ENCODE measurements around the gene TBC1D13. TPM values are rescaled to one million over a fixed set of nuclear protein-coding genes. Genes with fewer than 3 reads are reported as not detected.

TBC1D13 gene
- total and polyA plus RNA-seq, 2 of the 13 experiments (the other 11 are each of a cell fraction or from before 2014, with no cell fraction given) = 17.9 to 19.7 TPM

DNA sequence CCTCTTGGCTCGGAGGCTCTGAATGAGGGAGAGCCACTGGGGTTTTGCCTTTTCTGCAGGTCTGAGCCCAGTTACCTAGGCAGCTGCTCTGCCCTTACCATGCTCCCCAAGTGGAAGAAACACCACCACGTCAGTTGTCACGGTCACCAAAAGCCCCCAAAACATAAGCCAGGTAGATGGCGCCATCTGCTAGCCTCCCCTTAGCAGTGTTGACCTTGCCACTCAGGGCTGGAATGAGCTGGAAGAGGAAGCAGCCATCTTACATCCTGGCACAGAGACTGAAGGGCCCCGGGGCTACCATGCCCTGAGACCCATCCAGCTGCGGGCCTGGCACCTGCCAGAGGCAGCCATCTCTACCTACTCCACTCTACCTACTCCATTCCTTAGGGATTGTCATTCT lies 22.7 kb upstream of the TBC1D13 start:
- Histone ChIP-seq H4K20me1 (ENCODE audit: insufficient read depth, low read length) (no peaks in the 10 kb centered on the region), H3K4me2 (ENCODE audit: low read depth, low read length) (peak overlapping the region; percentile 20; the same call in 1 of the 2 replicates), H3K4me1 (ENCODE audit: insufficient read depth, low read length) (peaks cover 45% of the 10 kb centered on the region), H2AFZ (ENCODE audit: low read length) (no peak overlapping the region), H3K4me3 (replicated peaks in 1 of 3; ENCODE audit: insufficient read depth in 1 of 3, low read depth in 2 of 3, low read length in 3 of 3) (no peak overlapping the region), H3K36me3 (replicated peaks in 1 of 2; ENCODE audit: control insufficient read depth in 1 of 2, insufficient read depth in 2 of 2, low read length in 2 of 2) (no peaks in the 10 kb centered on the region), H3K27ac (ENCODE audit: extremely low read length, insufficient read depth, low read length) (peak overlapping the region; percentile 41), H3K9me3 (ENCODE audit: low read length) (no peaks in the 10 kb centered on the region), H3K27me3 (ENCODE audit: control insufficient read depth in 1 of 2, insufficient read depth in 2 of 2, low read length in 2 of 2) (no peaks in the 10 kb centered on the region), H3K9ac (ENCODE audit: insufficient read depth, low read depth, low read length) (no peak overlapping the region), H3K79me2 (ENCODE audit: insufficient read depth, low read length) (peaks cover 2% of the 10 kb centered on the region)
- no TSS peak for BruUV-seq (replicated peaks)
- in situ Hi-C loops (cut with HindIII; ENCODE audit: extremely low pct_ligation_motif_present, low pct_unique_long_range_greater_than_20kb) (no loop called here), intact Hi-C loops (cut with micrococcal nuclease; ENCODE audit: unreplicated experiment) (no loop called here)
- ChIA-PET POLR2A (interaction anchor here (0.6 to 1.7 kb wide), 4 partner anchors 13 to 1039 kb away, joined by 3 to 8 read pairs (median 4); partner anchors contain the start of gene ENDOG), CTCF (ENCODE audit: low intra/inter-chr PET ratio, low total read pairs) (interaction anchor here (1.2 kb wide), 1 partner anchor 62 kb away, joined by 3 read pairs; the partner anchor contains the start of gene PKN3)
- peak; percentile 17 for ATAC-seq
- no peak for FAIRE-seq
- DNase-seq (ENCODE audit: low spot score) = no peak
- 80% methylated on average over 1 of the region's 6 CpGs for WGBS (ENCODE audit: low lambda C conversion rate)
- TF ChIP-seq ZNF274 (CRISPR knock-in tag; IDR thresholded peaks at IDR 0.05) = 0 out of 2 replicates have a peak, but pooled peaks have one; percentile 47
- no peak for TF ChIP-seq TSC22D2 (CRISPR knock-in tag; IDR thresholded peaks at IDR 0.05; ENCODE audit: borderline replicate concordance)
- TF ChIP-seq ZNF737 (CRISPR knock-in tag; IDR thresholded peaks at IDR 0.05; ENCODE audit: borderline replicate concordance) = 0 out of 2 replicates have a peak, but pooled peaks have one; percentile 31
- TF ChIP-seq TEAD3 (CRISPR knock-in tag; optimal IDR thresholded peaks at IDR 0.05; ENCODE audit: borderline replicate concordance) = peak; percentile 19
- TF ChIP-seq HOXA3 (CRISPR knock-in tag; IDR thresholded peaks at IDR 0.05) = peak; percentile 57
- TF ChIP-seq HNRNPL (IDR thresholded peaks at IDR 0.05; ENCODE audit: low read depth, low read length) = 0 out of 2 replicates have a peak, but pooled peaks have one; percentile 29
- TF ChIP-seq ZNF619 (CRISPR knock-in tag; IDR thresholded peaks at IDR 0.05) = no peak
- TF ChIP-seq YY1 (IDR thresholded peaks at IDR 0.05; ENCODE audit: insufficient read depth, insufficient replicate concordance, low read depth, low read length) = peak; percentile 80
- no peak for TF ChIP-seq PBX2 (CRISPR knock-in tag; IDR thresholded peaks at IDR 0.05)
- TF ChIP-seq, protein P1, sequence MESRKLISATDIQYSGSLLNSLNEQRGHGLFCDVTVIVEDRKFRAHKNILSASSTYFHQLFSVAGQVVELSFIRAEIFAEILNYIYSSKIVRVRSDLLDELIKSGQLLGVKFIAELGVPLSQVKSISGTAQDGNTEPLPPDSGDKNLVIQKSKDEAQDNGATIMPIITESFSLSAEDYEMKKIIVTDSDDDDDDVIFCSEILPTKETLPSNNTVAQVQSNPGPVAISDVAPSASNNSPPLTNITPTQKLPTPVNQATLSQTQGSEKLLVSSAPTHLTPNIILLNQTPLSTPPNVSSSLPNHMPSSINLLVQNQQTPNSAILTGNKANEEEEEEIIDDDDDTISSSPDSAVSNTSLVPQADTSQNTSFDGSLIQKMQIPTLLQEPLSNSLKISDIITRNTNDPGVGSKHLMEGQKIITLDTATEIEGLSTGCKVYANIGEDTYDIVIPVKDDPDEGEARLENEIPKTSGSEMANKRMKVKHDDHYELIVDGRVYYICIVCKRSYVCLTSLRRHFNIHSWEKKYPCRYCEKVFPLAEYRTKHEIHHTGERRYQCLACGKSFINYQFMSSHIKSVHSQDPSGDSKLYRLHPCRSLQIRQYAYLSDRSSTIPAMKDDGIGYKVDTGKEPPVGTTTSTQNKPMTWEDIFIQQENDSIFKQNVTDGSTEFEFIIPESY (CRISPR knock-in tag; IDR thresholded peaks at IDR 0.05) = 0 out of 2 replicates have a peak, but pooled peaks have one; percentile 25
- TF ChIP-seq, protein P2, sequence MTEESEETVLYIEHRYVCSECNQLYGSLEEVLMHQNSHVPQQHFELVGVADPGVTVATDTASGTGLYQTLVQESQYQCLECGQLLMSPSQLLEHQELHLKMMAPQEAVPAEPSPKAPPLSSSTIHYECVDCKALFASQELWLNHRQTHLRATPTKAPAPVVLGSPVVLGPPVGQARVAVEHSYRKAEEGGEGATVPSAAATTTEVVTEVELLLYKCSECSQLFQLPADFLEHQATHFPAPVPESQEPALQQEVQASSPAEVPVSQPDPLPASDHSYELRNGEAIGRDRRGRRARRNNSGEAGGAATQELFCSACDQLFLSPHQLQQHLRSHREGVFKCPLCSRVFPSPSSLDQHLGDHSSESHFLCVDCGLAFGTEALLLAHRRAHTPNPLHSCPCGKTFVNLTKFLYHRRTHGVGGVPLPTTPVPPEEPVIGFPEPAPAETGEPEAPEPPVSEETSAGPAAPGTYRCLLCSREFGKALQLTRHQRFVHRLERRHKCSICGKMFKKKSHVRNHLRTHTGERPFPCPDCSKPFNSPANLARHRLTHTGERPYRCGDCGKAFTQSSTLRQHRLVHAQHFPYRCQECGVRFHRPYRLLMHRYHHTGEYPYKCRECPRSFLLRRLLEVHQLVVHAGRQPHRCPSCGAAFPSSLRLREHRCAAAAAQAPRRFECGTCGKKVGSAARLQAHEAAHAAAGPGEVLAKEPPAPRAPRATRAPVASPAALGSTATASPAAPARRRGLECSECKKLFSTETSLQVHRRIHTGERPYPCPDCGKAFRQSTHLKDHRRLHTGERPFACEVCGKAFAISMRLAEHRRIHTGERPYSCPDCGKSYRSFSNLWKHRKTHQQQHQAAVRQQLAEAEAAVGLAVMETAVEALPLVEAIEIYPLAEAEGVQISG (CRISPR knock-in tag; IDR thresholded peaks at IDR 0.05) = peak; percentile 37; the same call in 1 of the 2 replicates
- peak; percentile 20; the same call in 1 of the 2 replicates for TF ChIP-seq FOXA3 (CRISPR knock-in tag; IDR thresholded peaks at IDR 0.05)
- 0 out of 2 replicates have a peak, but pooled peaks have one; percentile 13 for TF ChIP-seq ZFX (CRISPR knock-in tag; IDR thresholded peaks at IDR 0.05; ENCODE audit: low read depth)
- no peak for TF ChIP-seq FOXA1 (IDR thresholded peaks at IDR 0.05)
- 0 out of 2 replicates have a peak, but pooled peaks have one; percentile 12 for TF ChIP-seq FOXA1 (CRISPR knock-in tag; IDR thresholded peaks at IDR 0.05)
- no peak for TF ChIP-seq RBAK (CRISPR knock-in tag; IDR thresholded peaks at IDR 0.05)
- 0 out of 2 replicates have a peak, but pooled peaks have one; percentile 39 for TF ChIP-seq REPIN1 (CRISPR knock-in tag; IDR thresholded peaks at IDR 0.05; ENCODE audit: borderline replicate concordance, low read depth)
- TF ChIP-seq XRCC5 (optimal IDR thresholded peaks at IDR 0.05; ENCODE audit: low read length) = peak; percentile 8
- no peak for TF ChIP-seq SNAPC5 (CRISPR knock-in tag; IDR thresholded peaks at IDR 0.05; ENCODE audit: borderline replicate concordance)
- no peak for TF ChIP-seq NR2F6 (IDR thresholded peaks at IDR 0.05)
- TF ChIP-seq NR2F6 (CRISPR knock-in tag; IDR thresholded peaks at IDR 0.05) = 0 out of 2 replicates have a peak, but pooled peaks have one; percentile 19
